SK-N-SH (cell line): ENCODE data around the gene RIC8B. TPM values are rescaled to one million over a fixed set of nuclear protein-coding genes. Genes with fewer than 3 reads are reported as not detected.

ENCODE experiments used
- CTCF ChIA-PET: fragments of 300-600, 350-600 bp; formaldehyde crosslinking; extraction: SDS; loops from one replicate; lab custom pipeline; 2021; lab: Yijun Ruan, JAX
- POLR2A ChIA-PET: fragments of 350-600 bp; sonication (Branson Sonifier 250); formaldehyde crosslinking; extraction: SDS; loops from one replicate; lab custom pipeline; 2020; ENCODE audit warnings: antibody characterized with exemption, inconsistent platforms; lab: Yijun Ruan, JAX
- DNase-seq: peaks from one replicate; pipeline ENCODE4 v3.0.0; 2012
- H2AFZ ChIP-seq: fragments of 200-600 bp; sonication (generic); 2 replicates; pipeline ENCODE4 v1.8.1; 2016; ENCODE audit warnings: antibody characterized with exemption, mild to moderate bottlenecking, low read depth
- H3F3A ChIP-seq: fragments of 200-600 bp; sonication (generic); replicated peaks from 2 replicates; pipeline ENCODE3; 2016; ENCODE audit warnings: antibody characterized with exemption, mild to moderate bottlenecking; ENCODE audit not compliant: insufficient read depth
- H3K27ac ChIP-seq, 2 experiments: fragments of 200-500 bp in 1 of 2; fragments of 200-600 bp in 1 of 2; sonication (Bioruptor generic) in 1 of 2; sonication (generic), shearing (Covaris generic) in 1 of 2; 2 replicates each; pipeline versions ENCODE4 v1.5.1 to v1.6.1; 2014 to 2016; ENCODE audit warnings: low read depth in 2 of 2, inconsistent platforms in 1 of 2, low read length in 1 of 2, mild to moderate bottlenecking in 1 of 2, mixed read lengths in 1 of 2
- H3K27me3 ChIP-seq: fragments of 200-600 bp; sonication (generic), shearing (Covaris generic); 2 replicates; pipeline ENCODE4 v1.6.1; 2016; ENCODE audit warnings: mixed run types; ENCODE audit not compliant: insufficient read depth
- H3K36me3 ChIP-seq, 2 experiments: fragments of 200-500 bp in 1 of 2; fragments of 200-600 bp in 1 of 2; sonication (Bioruptor generic) in 1 of 2; sonication (generic) in 1 of 2; replicated peaks in 1 of 2; 2 replicates each; pipeline versions ENCODE3 to v1.5.1; 2014 to 2016; ENCODE audit warnings: low read length in 1 of 2, mild to moderate bottlenecking in 1 of 2; ENCODE audit not compliant: insufficient read depth in 2 of 2, control insufficient read depth in 1 of 2
- H3K4me1 ChIP-seq, 2 experiments: fragments of 200-500 bp in 1 of 2; fragments of 200-600 bp in 1 of 2; sonication (Bioruptor generic) in 1 of 2; sonication (generic), shearing (Covaris generic) in 1 of 2; 2 replicates each; pipeline versions ENCODE4 v1.5.1 to v1.6.1; 2014 to 2016; ENCODE audit warnings: low read depth in 1 of 2, low read length in 1 of 2, mixed run types in 1 of 2; ENCODE audit not compliant: insufficient read depth in 2 of 2, control insufficient read depth in 1 of 2
- H3K4me2 ChIP-seq: fragments of 200-600 bp; sonication (generic), shearing (Covaris generic); 2 replicates; pipeline ENCODE4 v1.6.1; 2017; ENCODE audit warnings: mixed run types
- H3K4me3 ChIP-seq, 2 experiments: fragments of 200-500 bp in 1 of 2; fragments of 200-600 bp in 1 of 2; sonication (Bioruptor generic) in 1 of 2; sonication (generic), shearing (Covaris generic) in 1 of 2; 2 replicates each; pipeline versions ENCODE4 v1.5.1 to v1.8.1; 2014 to 2016; ENCODE audit warnings: low read depth in 2 of 2, inconsistent platforms in 1 of 2, low read length in 1 of 2, mild to moderate bottlenecking in 1 of 2, mixed read lengths in 1 of 2, moderate library complexity in 1 of 2
- H3K79me2 ChIP-seq: fragments of 200-600 bp; sonication (generic); 2 replicates; pipeline ENCODE4 v1.8.1; 2017; ENCODE audit warnings: mild to moderate bottlenecking; ENCODE audit not compliant: insufficient read depth
- H3K9ac ChIP-seq: fragments of 200-600 bp; sonication (generic); 2 replicates; pipeline ENCODE4 v1.6.1; 2017; ENCODE audit warnings: mixed run types
- H3K9me2 ChIP-seq: fragments of 200-600 bp; sonication (generic); 2 replicates; pipeline ENCODE4 v1.6.1; 2017; ENCODE audit warnings: mixed run types
- H3K9me3 ChIP-seq: fragments of 200-600 bp; sonication (generic); 2 replicates; pipeline ENCODE4 v1.6.1; 2017; ENCODE audit warnings: mixed run types, mild to moderate bottlenecking, moderate library complexity
- H4K20me1 ChIP-seq: fragments of 200-600 bp; sonication (generic); 2 replicates; pipeline ENCODE4 v1.6.1; 2017; ENCODE audit warnings: mild to moderate bottlenecking, mixed run types; ENCODE audit not compliant: insufficient read depth
- CHD2 ChIP-seq: fragments of 150-350 bp; IDR thresholded peaks from 2 replicates; pipeline ENCODE4 v1.6.1; 2018; ENCODE audit warnings: low read length; ENCODE audit not compliant: partially characterized antibody
- CTCF ChIP-seq: fragments of 200-600 bp; sonication (generic); IDR thresholded peaks from 2 replicates; pipeline ENCODE4 v1.6.1; 2017; ENCODE audit warnings: antibody characterized with exemption, mild to moderate bottlenecking, moderate library complexity
- ELF1 ChIP-seq: IDR thresholded peaks from 2 replicates; pipeline ENCODE4 v1.4.0; 2012
- FOXJ3 ChIP-seq: sonication (generic); formaldehyde crosslinking; IDR thresholded peaks from 2 replicates; pipeline ENCODE4 v1.5.1; 2020; ENCODE audit warnings: mild to moderate bottlenecking, missing genetic modification reagents
- MAX ChIP-seq: IDR thresholded peaks from 2 replicates; pipeline ENCODE4 v1.4.0; 2012; ENCODE audit warnings: low read depth
- MXI1 ChIP-seq: IDR thresholded peaks from 2 replicates; pipeline ENCODE4 v1.6.1; 2012; ENCODE audit warnings: mild to moderate bottlenecking, low read depth, low read length, improper control_type of control experiment
- NFIC ChIP-seq: IDR thresholded peaks from 2 replicates; pipeline ENCODE4 v1.4.0; 2012; ENCODE audit warnings: borderline replicate concordance
- NRF1 ChIP-seq: IDR thresholded peaks from 2 replicates; pipeline ENCODE4 v1.6.1; 2012; ENCODE audit warnings: low read depth, mild to moderate bottlenecking, low read length
- POLR2AphosphoS5 ChIP-seq: IDR thresholded peaks from 2 replicates; pipeline ENCODE4 v1.6.1; 2012; ENCODE audit warnings: low read depth, low read length
- RAD21 ChIP-seq: IDR thresholded peaks from 2 replicates; pipeline ENCODE4 v1.6.1; 2012; ENCODE audit warnings: mild to moderate bottlenecking, low read length
- REST ChIP-seq: IDR thresholded peaks from 2 replicates; pipeline ENCODE4 v1.6.1; 2012; ENCODE audit warnings: mild to moderate bottlenecking, low read depth, low read length, moderate library complexity
- TCF12 ChIP-seq: IDR thresholded peaks from 2 replicates; pipeline ENCODE4 v1.4.0; 2012
- ZBTB33 ChIP-seq: IDR thresholded peaks from 2 replicates; pipeline ENCODE4 v1.4.0; 2012; ENCODE audit warnings: low read depth, borderline replicate concordance
- WGBS: methylation state at CpG from one replicate; pipeline ENCODE4 v1.1.6; 2017; ENCODE audit warnings: low lambda C conversion rate; 5-methylcytosine and 5-hydroxymethylcytosine counted together
- polyA plus RNA-seq, 3 experiments: library from polyadenylated mRNA; depleted of rRNA; stranded (reverse); fragments of >200 nt; gene quantifications; 2 replicates each; pipeline ENCODE4 v1.2.3, GENCODE V29; 2012

The RIC8B gene
- polyA plus RNA-seq, 1 of the 3 experiments (the other 2 are of a cell fraction) = 6.2 TPM

- H3K27me3 ChIP-seq = no peaks in the 10 kb centered on the region
- peaks cover 7% of the 10 kb centered on the region for H3F3A ChIP-seq
- TF ChIP-seq MXI1 (no peak), REST (no peak), CHD2 (no peak), MAX (no peak), NRF1 (no peak), ELF1 (no peak), RAD21 (no peak), NFIC (no peak), ZBTB33 (no peak), POLR2AphosphoS5 (no peak), TCF12 (no peak), CTCF (no peak), FOXJ3 (CRISPR knock-in tag) (no peak)
- H3K9me2 ChIP-seq = no peaks in the 10 kb centered on the region
- H4K20me1 ChIP-seq = no peaks in the 10 kb centered on the region
- no peak overlapping the region for H3K27ac ChIP-seq
- peaks cover 9 to 25% of the 10 kb centered on the region in 2 experiments for H3K36me3 ChIP-seq
- no peak overlapping the region for H3K9ac ChIP-seq
- no peaks in the 10 kb centered on the region for H3K79me2 ChIP-seq
- CTCF ChIA-PET = interaction anchor here (0.8 to 1.5 kb wide), 2 partner anchors 27 to 50 kb away, joined by 3 to 4 read pairs; no protein-coding TSS in a partner anchor
- H3K9me3 ChIP-seq = no peaks in the 10 kb centered on the region
- no peak for DNase-seq
- WGBS = 82% methylated on average over 1 of the region's 1 CpG
- POLR2A ChIA-PET = no interaction called here
- H3K4me3 ChIP-seq = no peak overlapping the region
- no peak overlapping the region for H3K4me2 ChIP-seq
- no peaks in the 10 kb centered on the region for H3K4me1 ChIP-seq
- H2AFZ ChIP-seq = no peak overlapping the region
Observed at GRCh38 chr12:106892075-106892474, 117.6 kb downstream of the RIC8B start.
